Left ventricle myocardium inferior (tissue), 1 donor: ENCODE data around the gene IRX2. TPM values are rescaled to one million over a fixed set of nuclear protein-coding genes. Genes with fewer than 3 reads are reported as not detected.

Experiments used
- DNase-seq: peaks from one replicate; pipeline ENCODE4 v3.0.0-alpha.2; 2020
- H3K27ac ChIP-seq: fragments of 200-600 bp; replicated peaks from 2 replicates; pipeline ENCODE4 v1.8.0; 2021
- H3K27me3 ChIP-seq: fragments of 200-600 bp; 2 replicates; pipeline ENCODE4 v1.8.0; 2021; ENCODE audit warnings: low read depth
- H3K36me3 ChIP-seq: fragments of 200-600 bp; 2 replicates; pipeline ENCODE4 v1.8.0; 2021
- H3K4me1 ChIP-seq: fragments of 200-600 bp; 2 replicates; pipeline ENCODE4 v1.8.0; 2021
- H3K4me3 ChIP-seq: fragments of 200-600 bp; 2 replicates; pipeline ENCODE4 v1.8.0; 2021; ENCODE audit warnings: mild to moderate bottlenecking, moderate library complexity
- H3K9me3 ChIP-seq: fragments of 200-600 bp; replicated peaks from 2 replicates; pipeline ENCODE4 v1.8.0; 2021
- intact Hi-C: fragments of 100-400 bp; cut with micrococcal nuclease; formaldehyde crosslinking; loops from one replicate; pipeline ENCODE4 v1.11.0; 2022
- total RNA-seq: library from RNA; stranded (reverse); fragmentation: NEBNext Ultra II Directional; extraction: Animal tissue kit (Norgen Biotek cat#: 25700); gene quantifications from one replicate; pipeline ENCODE4 v1.2.1, GENCODE V29; 2021
- TF ChIP-seq, protein P1 (sequence below): fragments of 200-600 bp; IDR thresholded peaks from 2 replicates; pipeline ENCODE4 v1.8.0; 2021; ENCODE audit warnings: antibody characterized with exemption, mild to moderate bottlenecking, borderline replicate concordance
- donor health status: DM: no; HTN: yes; CAD: no; lungs with severe emphysema.

The IRX2 gene
- total RNA-seq, 1 donor from 2014 or later: 6.2 TPM

DNA sequence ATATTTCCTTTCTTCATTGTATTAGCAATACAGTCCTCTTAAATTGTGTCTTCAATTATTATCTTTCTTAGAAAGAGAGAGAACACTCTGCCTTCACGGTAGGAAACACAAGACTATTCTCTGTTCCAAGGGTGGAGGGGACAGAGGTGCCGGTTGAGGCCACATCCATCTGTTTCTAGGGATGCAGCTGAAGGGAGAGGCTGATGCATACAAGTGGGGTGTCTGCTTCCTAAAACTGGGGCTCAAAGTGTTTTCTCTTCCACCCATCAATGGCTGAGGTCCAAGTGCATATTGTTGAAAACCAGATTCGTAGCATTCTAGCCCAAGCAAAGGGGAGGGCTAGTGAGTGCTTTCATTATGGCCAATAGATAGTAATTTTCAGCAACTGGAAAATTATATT lies 9.5 kb downstream of the IRX2 start:
- Histone ChIP-seq H3K9me3 (no peaks in the 10 kb centered on the region), H3K4me1 (peaks cover 13% of the 10 kb centered on the region), H3K27me3 (peaks cover 100% of the 10 kb centered on the region), H3K27ac (no peak overlapping the region), H3K4me3 (no peak overlapping the region), H3K36me3 (no peaks in the 10 kb centered on the region)
- no peak for DNase-seq
- intact Hi-C loops: no loop called here
- TF ChIP-seq, protein P1, sequence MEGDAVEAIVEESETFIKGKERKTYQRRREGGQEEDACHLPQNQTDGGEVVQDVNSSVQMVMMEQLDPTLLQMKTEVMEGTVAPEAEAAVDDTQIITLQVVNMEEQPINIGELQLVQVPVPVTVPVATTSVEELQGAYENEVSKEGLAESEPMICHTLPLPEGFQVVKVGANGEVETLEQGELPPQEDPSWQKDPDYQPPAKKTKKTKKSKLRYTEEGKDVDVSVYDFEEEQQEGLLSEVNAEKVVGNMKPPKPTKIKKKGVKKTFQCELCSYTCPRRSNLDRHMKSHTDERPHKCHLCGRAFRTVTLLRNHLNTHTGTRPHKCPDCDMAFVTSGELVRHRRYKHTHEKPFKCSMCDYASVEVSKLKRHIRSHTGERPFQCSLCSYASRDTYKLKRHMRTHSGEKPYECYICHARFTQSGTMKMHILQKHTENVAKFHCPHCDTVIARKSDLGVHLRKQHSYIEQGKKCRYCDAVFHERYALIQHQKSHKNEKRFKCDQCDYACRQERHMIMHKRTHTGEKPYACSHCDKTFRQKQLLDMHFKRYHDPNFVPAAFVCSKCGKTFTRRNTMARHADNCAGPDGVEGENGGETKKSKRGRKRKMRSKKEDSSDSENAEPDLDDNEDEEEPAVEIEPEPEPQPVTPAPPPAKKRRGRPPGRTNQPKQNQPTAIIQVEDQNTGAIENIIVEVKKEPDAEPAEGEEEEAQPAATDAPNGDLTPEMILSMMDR: no peak

DNA sequence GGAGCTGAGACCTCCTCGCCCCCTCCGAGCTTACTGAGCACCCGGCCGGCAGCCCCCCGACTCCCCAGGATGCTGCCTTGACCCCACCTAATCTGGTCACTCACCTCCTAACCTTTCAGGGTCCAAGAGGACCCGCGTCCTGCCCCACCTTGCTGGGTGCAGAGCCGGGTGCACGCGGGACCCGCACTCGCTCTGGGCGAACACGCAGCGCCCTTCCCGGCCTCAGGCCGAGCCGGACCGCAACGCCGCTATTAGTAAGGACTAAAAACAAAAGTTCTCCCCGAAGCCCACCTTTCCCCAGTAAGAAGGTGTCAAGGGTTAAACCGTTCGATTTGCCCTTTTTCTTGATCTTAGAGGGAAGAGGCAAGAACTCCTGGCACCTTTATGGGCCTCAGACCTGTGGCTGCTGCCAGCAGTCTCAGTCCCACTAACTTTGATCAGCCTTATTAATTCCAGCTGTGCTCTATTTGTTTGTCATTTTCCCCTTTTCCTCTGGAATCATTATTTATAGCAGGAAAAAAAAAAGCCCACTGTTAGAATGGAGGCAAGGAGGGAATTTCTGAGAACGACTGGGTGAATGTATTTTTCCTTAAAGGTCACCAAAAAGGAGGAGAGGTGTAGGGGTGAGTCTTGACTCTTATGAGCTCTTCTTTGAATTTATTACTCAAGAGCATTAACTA lies 10.5 kb downstream of the IRX2 start:
- H3K9me3 ChIP-seq: peaks cover 4% of the 10 kb centered on the region
- TF ChIP-seq, protein P1: no peak
- H3K36me3 ChIP-seq: no peaks in the 10 kb centered on the region
- peaks cover 13% of the 10 kb centered on the region for H3K4me1 ChIP-seq
- intact Hi-C loops: no loop called here
- no peak overlapping the region for H3K27ac ChIP-seq
- peaks cover 99% of the 10 kb centered on the region for H3K27me3 ChIP-seq
- no peak overlapping the region for H3K4me3 ChIP-seq
- no peak for DNase-seq

DNA sequence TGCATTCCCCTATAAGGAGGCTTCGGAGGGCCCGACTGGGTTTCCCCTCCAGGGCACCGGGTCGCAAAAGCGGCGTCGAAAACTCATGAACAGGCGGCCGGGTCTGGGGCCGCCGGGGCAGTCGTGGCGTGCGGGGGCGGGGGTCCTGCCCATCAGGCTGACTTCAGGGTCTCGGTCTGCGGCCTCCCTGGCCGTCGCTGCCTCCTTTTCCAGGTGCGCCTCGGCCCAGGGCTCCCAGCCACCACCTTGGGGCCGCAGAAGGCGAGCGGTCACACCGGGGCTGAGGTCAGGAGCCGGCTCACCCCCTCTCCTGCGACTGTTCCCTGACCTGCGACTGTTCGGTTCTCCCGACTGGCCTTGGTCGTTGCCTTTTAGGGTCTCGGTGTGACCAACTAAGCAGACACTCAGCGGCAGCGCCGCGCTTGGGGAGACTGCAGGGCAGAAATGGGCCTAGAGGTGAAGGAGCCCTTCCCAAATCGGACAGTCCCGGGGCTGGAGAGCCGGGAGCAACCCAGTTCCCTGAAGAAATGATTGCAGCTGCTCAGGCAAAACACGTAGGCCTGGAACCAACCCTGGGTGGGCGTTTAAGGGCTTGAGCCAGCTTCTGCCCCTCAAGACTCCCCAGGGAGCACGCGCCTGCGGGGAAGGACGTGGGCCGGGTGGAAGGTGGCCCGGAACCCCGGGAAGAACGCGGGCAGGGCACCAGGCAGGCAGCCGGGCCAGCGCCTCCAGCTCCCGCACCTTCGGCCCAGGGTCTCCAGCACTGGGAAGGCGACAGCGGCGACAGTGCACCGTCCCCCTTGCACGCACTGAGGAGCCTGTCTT lies 11.2 kb downstream of the IRX2 start:
- Histone ChIP-seq H3K27me3 (peaks cover 97% of the 10 kb centered on the region), H3K9me3 (peaks cover 4% of the 10 kb centered on the region), H3K27ac (no peak overlapping the region), H3K36me3 (no peaks in the 10 kb centered on the region), H3K4me3 (peak overlapping the region; percentile 64), H3K4me1 (peaks cover 13% of the 10 kb centered on the region)
- no peak for DNase-seq
- TF ChIP-seq, protein P1: no peak
- intact Hi-C loops: no loop called here

DNA sequence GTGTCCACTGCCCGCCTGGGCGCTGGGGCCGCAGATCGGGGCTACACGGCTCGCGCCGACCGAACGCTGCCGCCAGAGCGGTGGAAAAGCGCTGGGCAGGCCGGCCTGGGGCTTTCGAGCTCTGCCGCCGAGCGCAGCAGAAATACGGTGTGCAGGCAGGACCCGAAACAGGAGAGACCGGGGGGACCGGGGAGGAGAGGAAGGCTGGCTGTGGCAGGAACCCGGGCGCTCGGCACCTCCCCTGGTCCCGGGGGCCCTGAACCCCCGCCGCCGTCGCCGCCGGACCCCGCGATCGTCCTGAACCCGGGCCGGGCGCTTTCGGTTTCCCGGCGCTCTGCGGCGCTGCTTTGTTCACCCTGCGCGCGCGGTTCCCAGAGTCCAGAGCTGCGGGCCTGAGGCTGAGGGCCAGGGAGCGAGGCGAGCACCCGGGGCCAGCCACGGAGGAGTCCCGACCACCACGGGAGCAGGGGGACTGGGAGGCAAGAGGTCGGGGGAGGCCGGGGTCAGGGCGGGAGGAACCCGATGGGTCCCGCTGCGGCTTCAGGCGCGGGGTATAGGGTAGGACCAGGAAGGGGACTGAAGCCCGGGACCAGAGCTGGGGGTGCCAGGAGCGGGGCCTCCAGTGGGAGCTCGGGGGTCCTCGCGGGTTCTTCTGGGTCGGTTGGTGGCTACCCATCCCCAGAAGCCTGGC lies 12.0 kb downstream of the IRX2 start:
- TF ChIP-seq, protein P1: no peak
- no peak overlapping the region for H3K27ac ChIP-seq
- peaks cover 13% of the 10 kb centered on the region for H3K4me1 ChIP-seq
- H3K9me3 ChIP-seq: peaks cover 4% of the 10 kb centered on the region
- intact Hi-C loops: no loop called here
- peaks cover 97% of the 10 kb centered on the region for H3K27me3 ChIP-seq
- H3K4me3 ChIP-seq: peak overlapping the region; percentile 64
- no peaks in the 10 kb centered on the region for H3K36me3 ChIP-seq
- DNase-seq: no peak

DNA sequence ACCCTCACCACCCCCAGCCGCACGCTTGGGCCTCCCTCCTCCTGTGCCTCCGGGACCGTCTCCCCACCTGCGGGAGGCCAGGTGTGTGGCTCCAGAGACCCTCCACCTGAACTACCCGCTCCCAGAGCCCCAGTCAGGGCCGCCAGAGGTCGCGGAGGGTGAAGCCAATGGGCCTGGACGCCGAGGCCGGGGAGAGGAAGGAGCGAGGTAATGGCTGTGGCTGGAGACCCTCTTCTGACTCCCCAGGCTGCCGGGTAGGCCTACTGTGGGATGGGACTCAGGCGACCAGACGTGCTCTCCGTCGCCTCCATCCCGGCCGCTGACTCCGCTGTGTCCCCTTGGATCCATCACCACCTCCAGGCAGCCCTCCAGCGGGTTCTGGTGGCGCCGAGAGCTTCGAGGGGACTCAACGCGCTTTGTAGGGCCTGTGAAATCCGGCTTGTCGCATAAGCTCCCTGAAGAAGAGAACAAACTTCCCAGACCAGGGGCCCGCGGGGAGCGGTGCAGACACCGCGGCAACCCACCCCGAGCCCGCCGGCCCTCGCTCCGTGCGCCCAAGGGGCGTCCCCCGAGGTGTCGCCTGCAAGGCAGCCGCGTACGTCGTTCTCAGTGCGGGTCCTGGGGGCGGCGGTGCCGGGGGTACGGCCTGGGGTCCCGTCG lies 12.6 kb downstream of the IRX2 start:
- no peak for DNase-seq
- TF ChIP-seq, protein P1: no peak
- intact Hi-C loops: no loop called here
- Histone ChIP-seq H3K4me3 (peak overlapping the region; percentile 64), H3K9me3 (peaks cover 4% of the 10 kb centered on the region), H3K36me3 (no peaks in the 10 kb centered on the region), H3K27ac (no peak overlapping the region), H3K4me1 (peaks cover 13% of the 10 kb centered on the region), H3K27me3 (peaks cover 97% of the 10 kb centered on the region)
